Osteoblast (primary cell): Measurements from ENCODE around the gene TMEM126B. TPM values are rescaled to one million over a fixed set of nuclear protein-coding genes. Genes with fewer than 3 reads are reported as not detected.
"Not testable (repeated sequence)": the region's sequence is repeated elsewhere in the genome, so short reads cannot be mapped to it uniquely, and the experiment has no call there.

Experiments used
- DNase-seq: peaks from one replicate; pipeline ENCODE4 v3.0.0; 2011; ENCODE audit warnings: low spot score, mixed read lengths; ENCODE audit not compliant: insufficient read length; ENCODE audit errors: missing footprints
- H2AFZ ChIP-seq: 2 replicates; pipeline ENCODE4 v1.6.0; 2011; ENCODE audit warnings: mild to moderate bottlenecking, low read length
- H3K27ac ChIP-seq: 2 replicates; pipeline ENCODE4 v1.5.1; 2011; ENCODE audit warnings: mild to moderate bottlenecking, low read depth, low read length, moderate library complexity
- H3K27me3 ChIP-seq: 2 replicates; pipeline ENCODE4 v1.6.0; 2012; ENCODE audit warnings: mild to moderate bottlenecking, control low read depth, inconsistent platforms, low read length, moderate library complexity; ENCODE audit not compliant: insufficient read depth
- H3K36me3 ChIP-seq: 2 replicates; pipeline ENCODE4 v1.5.1; 2011; ENCODE audit warnings: mild to moderate bottlenecking, low read length, control low read depth, moderate library complexity; ENCODE audit not compliant: insufficient read depth
- H3K4me1 ChIP-seq: 2 replicates; pipeline ENCODE4 v1.5.1; 2011; ENCODE audit warnings: mild to moderate bottlenecking, low read length, control low read depth, moderate library complexity; ENCODE audit not compliant: insufficient read depth
- H3K4me2 ChIP-seq: 2 replicates; pipeline ENCODE4 v1.6.0; 2011; ENCODE audit warnings: mild to moderate bottlenecking, low read length; ENCODE audit not compliant: insufficient read depth
- H3K4me3 ChIP-seq: fragments of 200-600 bp; sonication (generic); 3 replicates; pipeline ENCODE4 v1.5.1; 2012; ENCODE audit warnings: mild to moderate bottlenecking, low read length, inconsistent platforms; ENCODE audit not compliant: insufficient read depth
- H3K79me2 ChIP-seq: 2 replicates; pipeline ENCODE4 v1.6.0; 2012; ENCODE audit warnings: mild to moderate bottlenecking, low read length, control low read depth, inconsistent platforms; ENCODE audit not compliant: insufficient read depth
- H3K9me3 ChIP-seq: 2 replicates; pipeline ENCODE4 v1.5.1; 2011; ENCODE audit warnings: low read depth, low read length, control low read depth
- H4K20me1 ChIP-seq: 2 replicates; pipeline ENCODE4 v1.6.0; 2012; ENCODE audit warnings: mild to moderate bottlenecking, low read length, control low read depth; ENCODE audit not compliant: insufficient read depth
- CTCF ChIP-seq: IDR thresholded peaks from 2 replicates; pipeline ENCODE4 v1.5.1; 2011; ENCODE audit warnings: mild to moderate bottlenecking, low read depth, low read length, moderate library complexity; ENCODE audit errors: extremely low read depth
- total RNA-seq: library from RNA; depleted of rRNA; stranded (reverse); fragments of >200 nt; gene quantifications from 2 replicates; pipeline ENCODE4 v1.2.3, GENCODE V29; 2012

The TMEM126B gene
- total RNA-seq, 1 donor = 64.4 TPM

DNA sequence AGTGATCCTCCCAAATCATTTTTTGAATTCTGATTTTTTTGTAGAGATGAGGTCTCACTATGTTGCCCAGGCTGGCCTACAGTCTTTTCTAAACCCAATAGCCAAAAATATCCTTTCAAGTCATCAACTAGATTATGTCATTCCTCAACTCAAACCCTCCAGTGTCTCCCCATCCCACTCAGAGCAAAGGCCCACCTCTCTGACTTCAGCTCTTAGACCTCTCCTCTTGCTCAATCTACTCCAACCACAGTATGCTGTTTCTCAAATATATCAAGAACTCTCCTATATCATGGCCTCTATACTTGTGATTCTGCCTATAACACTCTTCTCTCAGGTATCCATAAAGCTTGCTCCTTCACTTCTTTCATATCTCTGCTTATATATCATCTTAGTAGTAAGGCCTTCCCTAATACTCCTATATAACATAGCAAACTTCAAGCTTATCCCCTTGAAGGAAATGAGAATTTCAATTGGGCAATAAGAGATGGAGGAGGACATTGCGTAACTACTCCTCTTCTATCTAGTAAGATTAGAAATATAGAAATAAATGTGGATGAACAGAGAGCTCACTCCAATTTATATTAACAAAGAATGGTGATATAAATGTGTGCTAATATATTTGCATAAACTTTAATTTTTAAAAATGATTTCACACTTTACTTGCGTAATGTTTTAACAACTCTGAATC is 25.7 kb upstream of the TMEM126B start:
- DNase-seq = no peak
- no peaks in the 10 kb centered on the region for H3K79me2 ChIP-seq
- H4K20me1 ChIP-seq = no peaks in the 10 kb centered on the region
- H3K4me1 ChIP-seq = no peaks in the 10 kb centered on the region
- H3K27ac ChIP-seq = no peak overlapping the region
- no peak overlapping the region for H3K4me2 ChIP-seq
- TF ChIP-seq CTCF = no peak
- H2AFZ ChIP-seq = no peak overlapping the region
- H3K27me3 ChIP-seq = no peaks in the 10 kb centered on the region
- H3K9me3 ChIP-seq = no peaks in the 10 kb centered on the region
- H3K4me3 ChIP-seq = no peak overlapping the region
- no peaks in the 10 kb centered on the region for H3K36me3 ChIP-seq

- no peak overlapping the region for H3K27ac ChIP-seq
- H2AFZ ChIP-seq = no peak overlapping the region
- no peaks in the 10 kb centered on the region for H4K20me1 ChIP-seq
- H3K9me3 ChIP-seq = no peaks in the 10 kb centered on the region
- H3K36me3 ChIP-seq = no peaks in the 10 kb centered on the region
- no peak overlapping the region for H3K4me2 ChIP-seq
- H3K4me3 ChIP-seq = no peak overlapping the region
- H3K4me1 ChIP-seq = no peaks in the 10 kb centered on the region
- no peaks in the 10 kb centered on the region for H3K79me2 ChIP-seq
- DNase-seq = no peak
- TF ChIP-seq CTCF = no peak
- no peaks in the 10 kb centered on the region for H3K27me3 ChIP-seq
These were observed 25.2 kb upstream of the TMEM126B start for GRCh38 chr11:85603220-85603619.

DNA sequence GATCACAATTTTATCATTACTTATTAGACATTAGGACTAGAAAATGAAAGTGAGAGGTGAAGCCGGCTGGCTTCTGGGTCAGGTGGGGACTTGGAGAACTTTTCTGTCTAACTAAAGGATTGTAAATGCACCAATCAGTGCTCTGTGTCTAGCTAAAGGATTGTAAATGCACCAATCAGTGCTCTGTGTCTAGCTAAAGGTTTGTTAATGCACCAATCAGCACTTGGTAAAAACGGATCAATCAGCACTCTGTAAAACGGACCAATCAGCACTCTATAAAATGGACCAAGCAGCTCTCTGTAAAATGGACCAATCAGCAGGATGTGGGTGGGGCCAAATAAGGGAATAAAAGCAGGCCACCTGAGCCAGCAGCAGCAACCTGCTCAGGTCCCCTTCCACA is 22.2 kb upstream of the TMEM126B start:
- not testable (repeated sequence) for H4K20me1 ChIP-seq, H3K4me1 ChIP-seq, H3K27ac ChIP-seq, H3K79me2 ChIP-seq, DNase-seq, H3K9me3 ChIP-seq, H3K4me2 ChIP-seq, H3K4me3 ChIP-seq, H3K27me3 ChIP-seq, H3K36me3 ChIP-seq, H2AFZ ChIP-seq

DNA sequence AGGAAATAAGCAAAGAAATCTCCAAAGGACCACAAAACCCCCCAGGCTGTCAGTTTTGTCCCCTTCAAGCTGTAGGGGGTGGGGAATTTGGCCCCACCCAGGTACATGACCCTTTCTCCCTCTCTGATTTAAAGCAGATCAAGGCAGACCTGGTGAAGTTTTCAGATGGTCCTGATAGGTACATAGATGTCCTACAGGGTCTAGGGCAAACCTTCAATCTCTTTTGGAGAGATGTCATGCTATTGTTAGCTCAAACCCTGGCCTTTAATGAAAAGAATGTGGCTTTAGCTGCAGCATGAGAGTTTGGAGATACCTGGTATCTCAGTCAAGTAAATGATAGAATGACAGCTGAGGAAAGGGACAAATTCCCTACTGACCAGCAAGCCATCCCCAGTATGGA is 19.8 kb upstream of the TMEM126B start:
- not testable (repeated sequence) for H3K4me2 ChIP-seq, H3K4me1 ChIP-seq, H4K20me1 ChIP-seq, H3K27me3 ChIP-seq, H3K27ac ChIP-seq, DNase-seq, H3K9me3 ChIP-seq, H2AFZ ChIP-seq, H3K79me2 ChIP-seq, H3K4me3 ChIP-seq, H3K36me3 ChIP-seq

GRCh38 chr11:85609286-85609685 is 19.1 kb upstream of the TMEM126B start:
- not testable (repeated sequence) for DNase-seq, H4K20me1 ChIP-seq

GRCh38 chr11:85611643-85612042 is 16.8 kb upstream of the TMEM126B start:
- not testable (repeated sequence) for DNase-seq, H3K36me3 ChIP-seq, H3K27ac ChIP-seq, H3K27me3 ChIP-seq, H3K79me2 ChIP-seq, H2AFZ ChIP-seq, H3K9me3 ChIP-seq, H3K4me1 ChIP-seq, H4K20me1 ChIP-seq, H3K4me2 ChIP-seq, H3K4me3 ChIP-seq

More at GRCh38 chr11:85609286-85609685, 19.1 kb upstream of the TMEM126B start:
- H3K4me3 ChIP-seq, H2AFZ ChIP-seq, H3K79me2 ChIP-seq, H3K4me2 ChIP-seq, H3K9me3 ChIP-seq, H3K4me1 ChIP-seq, H3K36me3 ChIP-seq, H3K27ac ChIP-seq, H3K27me3 ChIP-seq: not testable (repeated sequence)
